MM.1S (cell line): Measurements from ENCODE around the gene RUSF1.

Experiments
- DNase-seq: peaks from one replicate; pipeline ENCODE4 v3.0.0-alpha.2; 2015
- H2AFZ ChIP-seq: fragments of 300-600 bp; sonication (generic); 2 replicates; pipeline ENCODE4 v1.6.0; 2016; ENCODE audit warnings: antibody characterized with exemption, low read length
- H3F3A ChIP-seq: fragments of 300-600 bp; sonication (generic); 2 replicates; pipeline ENCODE4 v1.6.1; 2016; ENCODE audit warnings: mild to moderate bottlenecking, antibody characterized with exemption, low read length, moderate library complexity, mixed read lengths; ENCODE audit not compliant: insufficient read depth
- H3K27ac ChIP-seq: fragments of 300-600 bp; sonication (generic); 2 replicates; pipeline ENCODE4 v1.5.1; 2016; ENCODE audit warnings: mild to moderate bottlenecking, low read length
- H3K27me3 ChIP-seq: fragments of 300-600 bp; sonication (generic); replicated peaks from 2 replicates; pipeline ENCODE4 v1.6.0; 2016; ENCODE audit warnings: low read length; ENCODE audit not compliant: insufficient read depth
- H3K36me3 ChIP-seq: fragments of 300-600 bp; sonication (generic); replicated peaks from 2 replicates; pipeline ENCODE4 v1.6.1; 2016; ENCODE audit warnings: mild to moderate bottlenecking, low read length, mixed read lengths; ENCODE audit not compliant: insufficient read depth
- H3K4me1 ChIP-seq: fragments of 300-600 bp; sonication (generic); 2 replicates; pipeline ENCODE4 v1.6.1; 2016; ENCODE audit warnings: low read length, mixed read lengths
- H3K4me2 ChIP-seq: fragments of 300-600 bp; sonication (generic); 2 replicates; pipeline ENCODE4 v1.6.0; 2016; ENCODE audit warnings: low read depth, low read length
- H3K4me3 ChIP-seq: fragments of 300-600 bp; sonication (generic); 2 replicates; pipeline ENCODE4 v1.5.1; 2016; ENCODE audit warnings: low read length, mixed read lengths
- H3K79me2 ChIP-seq: fragments of 300-600 bp; sonication (generic); 2 replicates; pipeline ENCODE4 v1.6.1; 2016; ENCODE audit warnings: mixed run types, low read length, mixed read lengths
- H3K9ac ChIP-seq: fragments of 300-600 bp; sonication (generic); 2 replicates; pipeline ENCODE4 v1.6.1; 2016; ENCODE audit warnings: low read length, mixed read lengths
- H3K9me2 ChIP-seq: fragments of 300-600 bp; sonication (generic); replicated peaks from 2 replicates; pipeline ENCODE4 v1.6.1; 2016; ENCODE audit warnings: mild to moderate bottlenecking, low read length, mixed read lengths; ENCODE audit not compliant: insufficient read depth
- H3K9me3 ChIP-seq: fragments of 300-600 bp; sonication (generic); replicated peaks from 2 replicates; pipeline ENCODE4 v1.6.1; 2016; ENCODE audit warnings: mild to moderate bottlenecking, low read length, mixed read lengths; ENCODE audit not compliant: insufficient read depth
- H4K20me1 ChIP-seq: fragments of 300-600 bp; sonication (generic); 2 replicates; pipeline ENCODE4 v1.6.1; 2016; ENCODE audit warnings: mild to moderate bottlenecking, low read length, moderate library complexity, mixed read lengths; ENCODE audit not compliant: insufficient read depth
- CTCF ChIP-seq: fragments of 300-600 bp; sonication (generic); IDR thresholded peaks from 2 replicates; pipeline ENCODE4 v1.5.1; 2016; ENCODE audit warnings: antibody characterized with exemption, low read length, mixed read lengths
- EZH2 ChIP-seq: fragments of 300-600 bp; sonication (generic); optimal IDR thresholded peaks from 2 replicates; pipeline ENCODE3; 2017; ENCODE audit warnings: low read depth, mild to moderate bottlenecking, antibody characterized with exemption, low read length, mixed read lengths
- EZH2phosphoT487 ChIP-seq: fragments of 300-600 bp; sonication (generic); IDR thresholded peaks from 2 replicates; pipeline ENCODE4 v1.6.1; 2018; ENCODE audit warnings: antibody characterized with exemption, low read length

The RUSF1 gene

GRCh38 chr16:31529937-31530312 is 21.7 kb upstream of the RUSF1 start:
- Histone ChIP-seq H3K4me3 (no peak overlapping the region), H3K9ac (no peak overlapping the region), H3K9me3 (no peaks in the 10 kb centered on the region), H3K27me3 (peaks cover 16% of the 10 kb centered on the region), H4K20me1 (no peaks in the 10 kb centered on the region), H3K36me3 (no peaks in the 10 kb centered on the region), H3K79me2 (no peaks in the 10 kb centered on the region), H3K4me2 (no peak overlapping the region), H3F3A (no peaks in the 10 kb centered on the region), H3K27ac (no peak overlapping the region), H3K4me1 (no peaks in the 10 kb centered on the region), H3K9me2 (no peaks in the 10 kb centered on the region), H2AFZ (no peak overlapping the region)
- TF ChIP-seq CTCF = no peak
- no peak for TF ChIP-seq EZH2
- TF ChIP-seq EZH2phosphoT487 = no peak
- no peak for DNase-seq

GRCh38 chr16:31529108-31529936 is 21.1 kb upstream of the RUSF1 start:
- no peaks in the 10 kb centered on the region for H4K20me1 ChIP-seq
- H2AFZ ChIP-seq = no peak overlapping the region
- H3K9me3 ChIP-seq = no peaks in the 10 kb centered on the region
- no peak overlapping the region for H3K4me2 ChIP-seq
- no peak for TF ChIP-seq EZH2phosphoT487
- TF ChIP-seq EZH2 = no peak
- TF ChIP-seq CTCF = no peak
- no peak for DNase-seq
- no peaks in the 10 kb centered on the region for H3K4me1 ChIP-seq
- peaks cover 16% of the 10 kb centered on the region for H3K27me3 ChIP-seq
- no peaks in the 10 kb centered on the region for H3K79me2 ChIP-seq
- no peak overlapping the region for H3K4me3 ChIP-seq
- no peaks in the 10 kb centered on the region for H3K36me3 ChIP-seq
- no peak overlapping the region for H3K27ac ChIP-seq
- no peaks in the 10 kb centered on the region for H3F3A ChIP-seq
- no peaks in the 10 kb centered on the region for H3K9me2 ChIP-seq
- H3K9ac ChIP-seq = no peak overlapping the region

- Histone ChIP-seq H2AFZ (no peak overlapping the region), H3K4me1 (no peaks in the 10 kb centered on the region), H3K36me3 (no peaks in the 10 kb centered on the region), H3K4me3 (no peak overlapping the region), H3K9ac (no peak overlapping the region), H3K27me3 (peaks cover 16% of the 10 kb centered on the region), H3K9me3 (no peaks in the 10 kb centered on the region), H3K79me2 (no peaks in the 10 kb centered on the region), H4K20me1 (no peaks in the 10 kb centered on the region), H3F3A (no peaks in the 10 kb centered on the region), H3K9me2 (no peaks in the 10 kb centered on the region), H3K27ac (no peak overlapping the region), H3K4me2 (no peak overlapping the region)
- TF ChIP-seq EZH2phosphoT487 = no peak
- no peak for TF ChIP-seq CTCF
- no peak for TF ChIP-seq EZH2
- DNase-seq = no peak
These were observed 20.4 kb upstream of the RUSF1 start for GRCh38 chr16:31528523-31529107.
